GM19328 (cell line): ENCODE results near the gene DOCK11.

ENCODE experiments used
- ATAC-seq: cut with Tn5 transposase; IDR thresholded peaks from one replicate; pipeline ENCODE4 v1.9.1; 2021; ENCODE audit warnings: mild to moderate bottlenecking, moderate library complexity; ENCODE audit not compliant: unreplicated experiment

Gene DOCK11

DNA sequence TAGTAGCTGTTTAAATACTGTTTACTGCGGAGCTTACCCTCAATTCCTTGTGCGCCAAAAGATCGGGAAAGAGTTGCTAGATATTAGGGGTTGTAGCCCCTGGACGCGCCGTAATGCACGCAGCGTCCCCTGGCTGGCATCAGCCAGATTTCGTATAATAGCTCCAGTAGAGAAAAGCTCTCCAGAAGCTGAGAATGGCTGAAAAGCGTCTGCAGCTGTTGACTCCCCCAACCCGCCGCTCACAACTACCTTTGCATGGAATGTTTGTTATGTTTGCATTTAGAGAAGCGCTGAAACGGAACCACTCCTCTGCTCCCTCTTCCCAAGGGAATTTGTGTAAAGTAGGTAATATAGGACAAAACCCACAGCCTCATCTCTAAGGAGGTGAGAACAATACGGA lies 3.7 kb downstream of the DOCK11 start:
- no peak for ATAC-seq

DNA sequence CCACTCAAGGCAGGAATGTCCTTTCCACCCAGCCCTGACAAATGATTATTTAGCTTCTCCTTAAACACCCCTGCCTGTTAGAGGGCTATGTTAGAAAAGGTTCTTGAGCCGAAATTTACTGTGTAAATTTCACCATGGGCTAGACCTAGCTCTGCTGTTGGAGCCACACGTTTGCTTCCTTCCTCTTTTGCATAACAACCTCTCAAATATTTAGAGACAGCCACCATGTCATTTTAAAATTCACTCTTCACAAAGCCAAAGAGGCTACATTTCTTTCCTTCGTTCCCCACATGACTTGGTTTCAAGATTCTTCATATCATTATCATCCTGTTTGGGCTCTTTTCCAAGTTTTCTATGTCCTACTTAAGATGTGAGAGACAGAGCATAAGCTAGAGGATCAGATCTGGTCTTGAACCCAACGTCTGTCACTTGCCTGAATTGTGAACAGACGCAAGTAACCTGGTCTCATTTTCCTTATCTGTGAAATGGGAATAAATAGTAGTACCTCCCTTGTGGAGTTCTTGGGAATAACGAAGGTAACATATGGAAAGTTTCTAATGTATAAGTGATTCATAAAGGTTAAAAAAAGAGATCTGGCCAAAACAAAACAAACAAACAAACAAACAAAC lies 6.7 kb downstream of the DOCK11 start:
- no peak for ATAC-seq

DNA sequence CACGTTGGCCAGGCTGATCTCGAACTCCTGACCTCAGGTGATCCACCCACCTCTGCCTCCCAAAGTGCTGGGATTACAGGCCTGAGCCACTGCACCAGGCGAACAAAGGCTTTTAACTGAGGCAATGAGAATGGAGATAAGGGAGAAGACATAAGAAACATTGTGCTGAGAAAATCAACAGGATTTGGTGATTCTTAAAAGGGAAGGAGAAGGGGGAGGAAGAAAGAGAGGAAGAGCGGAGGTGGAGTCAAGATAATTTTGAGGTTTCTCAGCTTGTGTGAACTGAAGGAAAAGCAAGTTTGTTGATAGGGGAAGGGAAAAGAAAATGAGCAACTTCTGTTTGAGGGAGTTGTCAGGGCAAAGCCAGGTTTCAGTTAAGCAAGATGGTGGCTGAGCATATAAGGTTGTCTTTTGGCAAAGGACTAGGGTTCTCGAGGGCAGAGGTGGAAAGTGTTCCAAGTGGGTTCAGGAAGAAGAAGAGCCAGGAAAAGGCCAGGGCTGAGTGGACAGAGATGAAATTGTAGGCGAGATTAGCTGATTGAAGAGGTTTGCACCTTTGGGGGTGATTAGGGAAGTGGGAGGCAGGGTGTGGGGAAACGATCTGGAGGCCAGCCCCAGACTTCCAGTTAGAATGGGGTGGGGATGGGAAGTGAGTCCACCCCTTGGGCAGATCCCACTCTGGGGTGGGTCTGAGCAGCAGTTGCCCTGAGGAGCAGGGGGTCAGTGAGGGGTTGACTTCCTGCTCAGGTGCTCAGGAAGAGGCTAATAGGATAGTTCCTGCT lies 7.8 kb downstream of the DOCK11 start:
- no peak for ATAC-seq

DNA sequence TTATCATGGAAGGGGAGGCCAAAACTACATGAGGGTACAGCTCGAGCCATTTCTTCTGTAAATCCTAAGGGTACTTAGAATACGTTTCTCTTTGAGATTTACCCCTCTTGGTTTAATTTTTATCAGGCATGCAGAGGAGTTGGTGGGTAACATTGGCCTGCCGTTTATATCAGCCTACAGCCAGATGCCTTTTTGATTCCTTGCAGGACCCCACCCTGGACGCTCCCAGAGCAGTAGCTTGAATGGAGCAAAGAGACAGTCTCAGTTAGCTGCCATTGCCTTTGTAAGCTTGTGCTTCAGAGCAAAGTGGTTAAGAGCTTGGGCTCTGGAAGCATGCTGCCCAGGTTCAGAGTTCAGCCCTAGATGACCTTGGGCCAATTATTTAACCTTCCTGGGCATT lies 9.0 kb downstream of the DOCK11 start:
- ATAC-seq, result no peak

DNA sequence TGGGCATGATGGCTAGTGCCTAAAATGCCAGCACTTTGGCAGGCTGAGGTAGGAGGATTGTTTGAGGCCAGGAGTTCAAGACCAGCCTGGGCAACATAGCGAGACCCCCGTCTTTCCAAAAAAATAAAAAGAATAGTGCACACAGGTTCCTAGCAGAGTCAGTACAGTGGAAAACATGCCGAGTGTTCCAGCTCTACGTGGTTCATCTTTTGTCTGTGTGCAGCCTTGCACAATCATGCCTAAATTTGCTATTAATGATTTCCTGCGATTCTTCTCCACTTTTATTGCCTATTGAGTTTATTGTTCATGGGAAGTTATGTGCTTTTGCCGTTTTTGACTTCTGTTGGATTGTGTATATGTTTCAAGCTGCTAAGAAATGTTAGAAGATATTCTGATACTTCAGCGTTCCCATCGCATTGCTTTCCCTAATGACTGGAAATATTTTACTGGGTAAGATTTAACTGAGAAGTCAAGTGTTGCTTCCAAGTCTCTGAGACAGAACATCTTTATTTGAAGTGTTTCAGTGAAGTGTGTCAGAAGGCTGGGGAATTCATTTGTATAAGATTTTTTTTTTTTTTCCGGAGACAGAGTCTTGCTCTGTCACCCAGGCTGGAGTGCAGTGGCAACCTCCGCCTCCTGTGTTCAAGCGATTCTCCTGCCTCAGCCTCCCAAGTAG lies 11.3 kb downstream of the DOCK11 start:
- no peak for ATAC-seq

DNA sequence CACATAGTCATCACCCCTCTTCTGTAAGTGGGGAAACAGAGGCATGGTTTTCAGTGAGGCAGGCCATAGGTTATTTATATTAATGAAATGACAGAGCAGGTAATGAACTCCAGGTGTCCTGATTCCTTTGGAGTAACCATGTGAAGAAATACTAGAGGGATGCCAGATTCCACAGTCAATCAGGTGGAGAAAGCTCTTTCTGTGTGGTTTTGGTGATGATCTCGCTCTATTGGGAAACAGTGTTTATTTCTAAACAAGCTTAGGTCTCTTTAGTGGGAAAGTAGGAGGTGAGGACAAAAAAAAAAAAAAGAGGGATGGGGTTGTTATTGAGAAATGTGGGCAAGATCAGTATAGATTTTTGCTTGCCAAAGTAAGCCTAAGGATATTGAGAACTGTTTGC lies 12.2 kb downstream of the DOCK11 start:
- no peak for ATAC-seq

DNA sequence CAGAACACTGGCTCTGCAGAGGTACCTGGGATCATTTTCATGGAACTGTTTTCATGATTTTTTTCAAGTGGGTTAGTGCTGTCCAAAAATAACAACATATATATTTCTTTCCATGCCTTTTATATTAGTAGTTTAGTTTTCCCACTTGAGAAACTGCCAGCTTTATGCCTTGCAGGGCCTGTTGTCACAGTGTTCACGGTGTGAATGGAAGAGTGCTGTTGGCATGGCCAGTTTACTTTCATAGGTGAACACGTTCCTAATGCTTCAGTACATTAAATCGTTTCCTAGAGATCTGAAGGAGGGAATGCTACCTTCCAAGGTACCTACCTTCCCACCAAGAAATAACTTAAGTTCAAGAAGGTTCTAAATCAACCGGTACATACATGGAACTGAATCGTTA lies 12.6 kb downstream of the DOCK11 start:
- ATAC-seq, result no peak

DNA sequence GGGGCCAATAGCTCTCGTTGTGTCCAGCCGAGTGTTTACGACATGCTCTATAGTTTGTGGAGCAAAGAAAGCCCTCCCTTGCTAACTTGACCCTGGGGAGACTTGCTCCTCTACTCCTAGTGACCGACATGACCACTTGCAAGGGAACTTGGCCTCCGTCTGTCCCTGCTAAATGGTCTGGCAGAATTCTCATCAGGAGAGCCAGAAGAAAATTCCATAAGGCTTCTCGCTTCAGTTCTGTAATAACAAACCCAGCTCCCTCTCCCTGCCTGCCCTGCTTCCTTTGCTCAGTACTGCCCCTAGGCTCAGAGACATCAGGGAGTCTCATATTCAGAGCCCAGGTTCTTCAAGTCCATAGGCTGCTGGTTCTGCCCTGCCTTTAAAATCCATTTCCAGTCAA lies 13.0 kb downstream of the DOCK11 start:
- ATAC-seq, result no peak

DNA sequence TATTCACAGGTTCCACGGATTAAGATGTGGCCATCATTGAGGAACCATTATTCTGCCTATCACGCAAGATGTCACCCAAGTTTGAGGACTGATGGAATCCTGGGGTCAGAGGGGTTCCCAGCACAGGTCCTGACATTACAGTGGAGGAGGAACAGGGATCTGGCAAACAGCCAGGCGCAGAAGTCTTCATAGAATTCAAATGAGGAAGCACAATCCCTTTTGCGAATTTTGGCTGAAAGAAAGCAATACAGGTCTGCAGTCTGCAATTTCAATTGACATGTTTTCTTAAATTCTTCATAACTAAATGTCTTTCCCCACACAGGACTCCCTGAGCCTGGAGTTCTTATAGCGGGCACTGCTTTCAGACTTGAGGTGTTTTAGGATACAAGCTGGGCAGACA lies 14.5 kb downstream of the DOCK11 start:
- ATAC-seq, result no peak

DNA sequence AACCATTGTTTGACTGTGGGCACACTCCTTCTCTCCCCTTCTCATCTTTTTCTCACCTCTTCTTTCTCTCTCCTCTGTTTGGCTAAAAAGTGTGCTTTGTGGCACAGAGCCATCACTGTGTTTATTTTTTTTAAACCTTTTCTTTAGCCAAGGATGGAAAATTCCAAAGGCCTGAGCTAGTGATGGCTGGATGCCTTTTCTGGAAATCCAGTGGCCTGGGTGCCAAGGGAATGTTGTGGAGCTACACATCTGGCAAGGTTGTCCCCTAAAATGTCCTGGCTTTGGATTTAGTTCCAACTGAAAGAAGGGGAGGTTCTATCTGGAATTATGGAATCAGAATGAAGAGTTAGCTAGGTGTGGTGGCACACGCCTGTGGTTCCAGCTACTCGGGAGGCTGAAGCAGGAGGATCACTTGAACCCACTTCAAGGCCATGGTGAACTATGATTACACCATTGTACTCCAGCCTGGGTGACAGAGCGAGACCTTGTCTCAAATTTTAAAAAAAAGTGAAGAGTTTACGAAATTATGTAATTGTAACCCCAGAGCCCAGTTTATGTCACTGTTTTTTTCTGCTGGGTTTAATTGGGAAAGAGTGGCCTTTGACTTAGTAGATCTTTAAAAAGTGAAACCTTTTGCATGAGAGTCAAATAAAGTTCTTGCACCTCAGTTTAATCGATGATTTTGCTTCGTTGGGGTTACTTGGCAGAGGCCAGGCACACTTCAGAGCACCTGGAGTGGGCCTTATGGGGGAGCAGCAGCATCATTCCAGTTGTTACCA lies 17.7 kb downstream of the DOCK11 start:
- no peak for ATAC-seq

DNA sequence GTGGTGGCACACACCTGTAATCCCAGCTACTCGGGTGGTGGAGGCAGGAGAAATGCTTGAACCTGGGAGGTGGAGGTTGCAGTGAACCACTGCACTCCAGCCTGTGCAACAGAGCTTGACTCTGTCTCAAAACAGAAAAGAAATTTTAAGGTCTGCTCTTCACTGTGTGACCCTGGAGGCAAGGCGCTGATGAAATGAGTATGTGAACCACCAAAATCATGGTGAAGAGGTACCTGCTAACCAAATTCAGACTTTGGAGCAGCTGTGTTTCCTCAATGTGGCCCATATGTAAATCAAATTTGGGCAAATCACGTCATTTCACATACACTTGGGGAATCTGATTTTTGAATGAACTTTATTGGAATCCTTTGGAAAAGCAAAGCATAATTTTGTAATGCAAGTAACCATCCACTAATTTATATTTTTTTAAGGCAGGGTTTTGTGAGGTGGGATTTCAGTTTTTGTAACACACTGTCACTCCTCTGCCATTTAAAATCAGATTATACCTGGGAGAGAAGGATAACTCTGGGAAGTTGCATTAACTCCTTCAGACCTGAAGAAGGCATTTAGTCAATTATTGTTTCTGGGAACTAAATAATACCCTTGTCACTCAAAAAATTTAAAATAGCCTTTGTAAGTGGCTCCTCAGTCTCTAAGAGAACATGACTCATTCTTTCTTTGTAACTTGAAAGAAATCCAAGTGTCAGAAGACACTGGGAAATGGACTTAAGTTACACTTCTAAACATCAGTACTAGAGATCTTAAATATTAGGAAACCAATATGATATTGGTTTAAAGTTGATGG lies 24.0 kb downstream of the DOCK11 start:
- ATAC-seq, result no peak

DNA sequence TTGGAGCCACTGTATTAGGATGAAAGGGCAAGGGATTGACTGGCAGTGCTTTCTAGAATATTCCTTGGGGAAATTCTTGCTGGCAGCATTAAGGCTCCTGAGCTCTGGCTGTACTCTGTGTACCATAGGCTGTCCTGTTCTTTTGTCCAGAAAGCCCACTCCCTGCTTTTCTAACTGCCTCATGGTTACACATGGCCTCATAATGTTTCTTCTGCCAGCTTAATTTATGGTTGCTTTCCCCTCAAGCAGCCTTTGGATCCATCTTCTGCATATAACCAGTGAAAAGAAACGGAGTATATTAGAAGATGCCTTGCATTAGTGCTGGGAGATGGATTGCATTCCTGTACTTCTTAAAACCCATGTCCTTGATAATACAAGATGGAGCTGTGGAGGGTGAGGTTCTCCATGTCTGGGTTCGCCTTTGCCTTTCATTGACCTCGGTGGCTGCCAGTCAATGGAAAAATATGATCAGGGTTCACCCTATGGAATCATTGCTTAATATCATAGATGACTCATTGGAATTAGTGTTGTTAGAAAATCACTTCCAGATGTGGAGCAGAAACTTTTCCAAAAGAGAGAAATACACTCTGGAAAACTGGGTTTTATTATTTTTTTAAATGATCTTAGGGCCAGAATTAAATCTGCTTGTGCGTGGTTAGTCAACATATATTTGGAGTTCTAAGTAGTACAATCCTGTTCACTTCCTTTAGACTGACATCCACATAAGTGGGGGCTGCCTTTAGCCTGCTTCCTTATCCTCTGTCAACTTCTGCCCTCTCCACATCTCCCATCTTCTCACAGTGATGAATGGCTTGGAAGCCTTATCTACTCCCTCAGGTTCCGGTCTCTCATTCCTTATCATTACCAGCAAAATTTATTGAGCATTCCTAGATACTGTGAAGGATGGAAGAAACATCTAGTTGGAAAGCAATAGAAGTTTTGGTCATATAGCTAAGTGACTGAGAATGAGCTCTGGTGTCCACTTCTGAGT lies 24.9 kb downstream of the DOCK11 start:
- no peak for ATAC-seq

DNA sequence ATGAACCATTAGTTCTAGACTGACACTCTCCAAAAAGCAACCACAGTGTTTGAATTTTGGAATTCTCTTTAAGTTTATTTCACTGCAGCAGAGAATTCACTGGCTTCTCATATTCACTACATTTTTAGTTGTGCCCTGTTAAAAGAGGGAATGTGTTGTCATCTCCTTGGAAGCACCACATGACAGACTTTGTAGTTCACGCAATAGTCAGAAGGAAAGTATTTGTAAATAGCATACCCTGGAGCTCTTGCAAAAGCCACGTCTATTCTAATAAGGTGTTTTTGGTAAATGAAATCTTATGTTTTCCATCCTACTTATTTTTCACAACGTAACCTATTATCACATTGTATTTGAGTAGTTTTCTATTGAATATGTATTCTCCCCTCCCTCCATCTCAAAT lies 25.8 kb downstream of the DOCK11 start:
- no peak for ATAC-seq

DNA sequence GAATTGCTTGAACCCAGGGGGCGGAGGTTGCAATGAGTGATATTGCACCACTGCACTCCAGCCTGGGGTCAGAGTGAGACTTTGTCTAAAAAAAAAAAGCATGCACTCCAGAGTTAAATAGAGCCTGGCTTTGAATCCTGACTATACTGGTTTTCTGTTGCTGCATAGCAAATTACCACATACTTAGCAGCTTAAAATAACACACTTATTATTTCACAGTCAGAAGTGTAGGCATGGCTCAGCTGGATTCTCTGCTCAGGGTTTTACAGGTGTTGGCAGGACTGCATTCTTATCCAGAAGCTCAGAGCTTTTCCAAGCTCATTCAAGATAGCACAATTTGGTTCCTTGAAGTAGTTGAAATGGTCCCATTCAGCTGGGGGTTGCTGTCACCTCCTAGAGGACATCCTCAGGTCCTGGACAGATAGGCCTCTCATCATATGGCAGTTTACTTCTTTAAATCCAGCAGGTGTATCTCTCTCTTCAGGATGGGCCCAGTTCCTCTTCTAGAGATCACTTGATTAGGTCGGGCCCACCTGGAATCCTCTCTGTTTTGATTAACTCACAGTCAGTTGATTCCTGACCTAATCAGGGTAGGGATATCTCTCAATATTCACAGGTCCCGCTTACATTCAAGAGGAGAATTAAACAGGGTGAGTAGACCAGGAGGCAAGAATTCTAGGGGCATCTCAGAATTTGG lies 26.8 kb downstream of the DOCK11 start:
- ATAC-seq, result no peak

DNA sequence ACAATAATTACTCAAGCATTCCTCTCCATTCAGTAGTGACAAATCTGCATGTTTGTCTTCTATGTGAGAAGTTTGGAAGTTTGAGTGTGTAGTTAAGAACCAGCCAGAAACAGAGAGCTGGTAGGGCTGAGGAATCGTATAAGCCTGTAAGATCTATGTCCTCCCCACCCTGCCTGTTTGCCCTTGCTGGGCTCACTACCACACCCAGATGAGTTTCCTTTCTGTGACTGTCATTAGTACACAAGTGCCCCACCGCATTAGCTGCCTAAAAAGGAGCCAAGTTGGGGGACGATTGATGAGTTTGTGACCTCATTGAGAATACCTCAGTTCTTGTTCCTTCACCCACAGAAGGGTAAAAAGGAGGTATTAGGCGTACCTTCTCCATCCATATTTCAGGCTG lies 28.3 kb downstream of the DOCK11 start:
- ATAC-seq, result no peak

DNA sequence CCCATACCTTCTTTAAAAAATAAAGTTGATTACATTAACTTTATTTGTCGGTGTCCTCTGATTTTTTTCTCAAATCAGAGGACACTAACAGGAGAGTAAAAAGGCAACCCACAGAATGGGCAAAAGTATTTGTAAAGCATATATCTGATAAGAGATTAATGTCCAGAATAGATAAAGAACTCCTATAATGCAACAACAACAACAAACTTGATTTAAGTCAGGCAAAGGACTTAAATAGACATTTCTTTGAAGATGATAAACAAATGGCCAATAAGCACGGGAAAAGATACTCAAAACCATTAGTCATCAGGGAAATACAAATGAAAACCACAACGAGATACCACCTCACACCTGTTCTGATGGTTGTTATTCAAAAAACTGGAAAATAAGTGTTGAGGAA lies 28.7 kb downstream of the DOCK11 start:
- no peak for ATAC-seq

DNA sequence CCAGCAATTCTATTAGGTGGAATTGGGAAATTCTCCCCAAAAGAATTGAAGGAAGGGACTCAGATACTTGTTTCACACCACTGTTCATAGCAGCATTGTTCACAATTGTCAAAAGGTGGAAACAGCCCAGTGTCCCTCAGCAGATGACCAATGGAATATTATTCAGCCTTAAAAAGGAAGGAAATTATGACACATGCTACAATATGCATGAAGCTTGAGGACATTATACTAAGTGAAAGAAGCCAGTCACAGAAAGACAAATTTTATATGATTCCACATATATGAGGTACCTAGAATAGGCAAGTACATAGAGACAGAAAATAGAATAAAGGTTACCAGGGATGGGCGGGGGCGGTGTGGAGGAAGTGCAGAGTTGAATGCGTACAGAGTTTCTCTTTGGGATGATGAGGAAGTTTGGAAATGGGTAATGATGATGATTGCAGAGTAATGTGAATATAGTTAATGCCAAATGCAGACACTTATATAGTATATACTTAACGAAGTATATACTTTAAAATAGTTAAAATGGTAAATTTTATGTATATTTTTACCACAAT lies 29.6 kb downstream of the DOCK11 start:
- no peak for ATAC-seq

DNA sequence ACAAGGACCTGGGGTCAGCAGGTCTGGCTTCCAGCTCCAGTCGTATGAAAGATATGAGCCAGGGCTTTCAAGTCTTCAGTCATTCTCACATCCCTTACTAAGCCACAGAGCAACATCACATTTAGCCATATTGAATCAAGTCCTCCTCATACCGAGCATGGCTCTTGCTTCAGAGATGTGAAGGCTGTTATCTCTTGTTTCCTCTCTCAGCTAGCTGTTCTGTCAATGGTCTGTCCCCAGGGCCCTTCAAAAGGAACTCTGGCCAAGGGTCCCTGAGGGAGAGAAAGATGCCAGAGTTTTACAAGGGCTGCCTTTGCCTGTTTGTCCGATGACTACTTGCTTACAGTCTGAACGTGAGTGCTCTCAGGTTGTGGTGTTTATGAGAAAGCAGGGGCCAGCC lies 30.5 kb downstream of the DOCK11 start:
- no peak for ATAC-seq
